Cerebellar nuclear complex (tissue), 1 donor: ENCODE measurements around the gene THOP1.

Experiments used
- DNase-seq, 2 experiments: peaks; one replicate each; lab custom pipeline; 2025; lab: John Stamatoyannopoulos, UW

The THOP1 gene

GRCh38 chr19:2762783-2763496 lies 22.4 kb upstream of the THOP1 start:
- DNase-seq: no peak

- DNase-seq: no peak
Observed at GRCh38 chr19:2763687-2764086, 21.6 kb upstream of the THOP1 start.

DNA sequence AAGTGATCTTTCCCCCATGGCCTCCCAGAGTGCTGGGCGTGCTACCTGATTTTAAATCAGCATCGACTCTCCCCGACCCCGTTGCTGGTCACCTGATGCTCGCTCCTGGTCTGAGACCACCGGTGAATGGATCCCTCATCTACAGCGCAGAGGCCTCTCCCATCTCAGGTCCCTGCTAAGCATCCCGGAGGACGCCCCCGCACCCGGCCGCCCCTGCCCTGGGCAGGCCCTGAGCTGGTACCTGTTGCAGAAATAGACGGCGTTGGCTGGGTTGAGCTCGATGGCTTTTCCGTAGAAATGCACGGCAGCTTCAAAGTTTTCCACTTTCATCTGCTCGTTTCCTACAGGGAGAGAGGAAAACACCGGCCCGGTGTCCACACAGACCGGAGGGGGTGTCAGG lies 20.4 kb upstream of the THOP1 start:
- no peak for DNase-seq

GRCh38 chr19:2765376-2765775 lies 19.9 kb upstream of the THOP1 start:
- no peak for DNase-seq

DNA sequence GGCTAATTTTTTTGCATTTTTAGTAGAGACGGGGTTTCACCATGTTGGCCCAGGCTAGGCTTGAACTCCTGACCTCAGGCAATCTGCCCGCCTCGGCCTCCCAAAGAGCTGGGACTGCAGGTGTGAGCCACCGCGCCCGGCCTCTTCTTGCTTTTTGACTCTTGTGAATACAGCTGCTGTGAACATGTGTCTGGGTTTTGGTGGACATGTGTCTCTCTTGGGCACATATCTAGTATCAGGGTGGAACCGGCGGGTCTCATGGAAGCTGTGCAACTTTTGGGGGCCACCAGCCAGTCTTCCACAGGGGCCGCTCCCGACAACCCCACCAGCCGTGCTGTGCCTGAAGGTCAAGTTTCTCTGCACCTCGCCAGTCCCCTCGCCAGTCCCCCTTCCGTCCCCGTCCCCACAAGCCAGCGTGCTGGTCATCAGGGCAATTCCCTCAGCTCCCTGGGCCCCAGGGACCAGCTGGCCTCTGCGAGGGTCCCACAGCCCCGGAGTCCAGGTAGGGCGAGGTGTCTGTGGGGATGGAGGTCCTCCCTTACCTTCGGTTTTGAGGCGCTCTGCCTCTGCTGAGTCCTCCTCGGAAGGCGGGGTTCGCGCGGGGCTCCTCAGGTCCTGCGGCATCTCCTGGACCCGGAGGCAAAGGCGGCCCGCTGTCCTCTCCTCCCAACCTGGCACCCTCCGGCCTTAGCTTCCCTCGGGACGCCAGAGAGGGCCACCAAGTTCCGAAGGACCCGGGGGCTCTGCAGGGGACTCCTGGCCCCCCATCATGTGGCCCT lies 18.5 kb upstream of the THOP1 start:
- DNase-seq: no peak

DNA sequence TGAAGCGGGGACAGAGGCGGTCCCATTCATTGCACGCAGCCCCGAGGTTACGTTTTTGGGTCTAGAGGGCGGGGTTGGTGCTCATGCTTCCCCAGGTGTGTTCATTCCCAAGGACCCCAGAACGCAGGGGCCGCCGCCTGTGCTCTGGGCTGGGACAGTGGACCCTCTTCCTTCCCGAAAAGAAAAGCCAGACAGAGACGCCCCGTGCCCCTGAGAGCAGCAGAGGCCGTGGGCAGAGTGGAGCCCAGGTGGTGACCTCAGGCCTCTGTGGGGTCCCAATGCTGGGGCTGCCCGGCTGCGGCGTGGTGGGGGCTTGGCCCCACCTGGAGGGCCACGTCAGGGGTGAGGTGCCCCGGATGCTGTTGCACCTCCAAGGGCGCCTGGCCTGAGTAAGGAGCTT lies 17.6 kb upstream of the THOP1 start:
- no peak for DNase-seq

GRCh38 chr19:2768365-2769132 lies 16.8 kb upstream of the THOP1 start:
- DNase-seq: no peak

GRCh38 chr19:2769218-2769617 lies 16.1 kb upstream of the THOP1 start:
- no peak for DNase-seq

- no peak for DNase-seq
Observed at GRCh38 chr19:2770055-2771013, 15.0 kb upstream of the THOP1 start.

DNA sequence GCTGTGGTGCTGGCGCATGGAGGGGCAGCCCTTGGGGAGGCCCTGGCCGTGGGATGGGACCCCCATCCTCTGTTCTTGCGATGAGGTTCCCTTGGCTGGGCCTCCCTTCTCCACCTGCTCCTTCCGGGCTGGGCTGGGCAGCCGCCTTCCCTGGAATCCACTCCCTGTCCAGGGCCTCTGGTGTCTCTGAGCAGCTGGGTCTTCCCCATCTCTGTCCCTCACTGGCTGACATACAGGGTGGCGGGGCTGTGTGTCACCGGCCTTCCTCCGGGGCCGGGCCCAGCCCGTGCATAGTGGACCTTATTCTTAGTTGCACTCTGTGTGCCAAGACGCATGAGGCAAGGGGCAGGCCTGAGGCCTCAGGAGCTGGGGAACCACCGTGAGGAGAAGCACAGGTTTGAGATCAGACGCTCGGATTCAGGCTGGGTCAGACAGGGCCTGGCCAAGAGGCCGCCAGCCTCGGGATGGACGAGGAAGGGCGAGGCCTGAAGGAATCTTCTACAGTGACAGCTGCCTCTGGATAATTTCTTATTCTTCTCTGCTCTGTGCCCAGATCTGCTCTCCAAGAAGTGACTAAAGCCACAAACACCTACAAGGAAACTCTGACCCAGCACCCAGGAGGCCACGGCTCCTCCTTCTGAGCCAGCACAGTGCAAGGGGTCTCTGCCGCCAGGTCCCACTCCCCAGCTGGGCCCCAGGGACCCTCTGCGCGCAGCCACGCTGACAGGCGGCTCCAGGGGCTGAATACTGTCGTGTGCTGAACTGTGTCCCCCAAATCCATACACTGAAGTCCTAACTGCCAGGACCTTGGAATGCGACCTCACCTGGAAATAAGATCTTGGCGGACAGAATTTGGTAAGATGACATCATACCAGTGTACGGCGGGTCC lies 13.3 kb upstream of the THOP1 start:
- DNase-seq: no peak

DNA sequence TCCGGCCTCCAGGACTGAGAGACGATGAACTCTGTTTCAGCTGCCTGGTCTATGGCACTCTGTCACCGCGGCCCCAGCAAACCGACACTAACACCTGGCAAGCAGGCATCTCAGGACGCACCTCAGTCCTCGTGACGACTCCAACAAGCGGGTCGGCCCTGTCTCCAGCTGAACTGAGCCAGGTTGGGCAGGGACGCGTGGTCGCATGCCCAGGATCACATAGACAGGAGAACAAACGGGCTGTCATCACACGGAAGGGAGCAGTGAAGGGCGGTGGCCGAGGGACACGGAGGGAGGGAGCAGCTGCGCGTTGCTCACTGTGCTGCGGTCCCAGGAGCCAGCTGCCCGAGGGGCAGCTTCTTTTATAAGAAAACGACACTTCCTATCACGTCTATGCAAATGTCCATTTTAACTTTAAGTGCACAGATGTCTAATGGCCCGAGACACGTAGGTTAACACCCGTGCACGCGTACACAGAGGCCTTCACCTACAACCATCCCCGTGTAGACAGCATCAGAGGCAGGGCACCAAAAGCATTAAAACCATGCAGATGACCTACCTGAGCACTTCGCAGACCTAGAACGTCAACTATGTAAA lies 11.1 kb upstream of the THOP1 start:
- no peak for DNase-seq

- DNase-seq: no peak
Observed at GRCh38 chr19:2774953-2775555, 10.2 kb upstream of the THOP1 start.

- DNase-seq: no peak
Observed at GRCh38 chr19:2775556-2776430, 9.5 kb upstream of the THOP1 start.

DNA sequence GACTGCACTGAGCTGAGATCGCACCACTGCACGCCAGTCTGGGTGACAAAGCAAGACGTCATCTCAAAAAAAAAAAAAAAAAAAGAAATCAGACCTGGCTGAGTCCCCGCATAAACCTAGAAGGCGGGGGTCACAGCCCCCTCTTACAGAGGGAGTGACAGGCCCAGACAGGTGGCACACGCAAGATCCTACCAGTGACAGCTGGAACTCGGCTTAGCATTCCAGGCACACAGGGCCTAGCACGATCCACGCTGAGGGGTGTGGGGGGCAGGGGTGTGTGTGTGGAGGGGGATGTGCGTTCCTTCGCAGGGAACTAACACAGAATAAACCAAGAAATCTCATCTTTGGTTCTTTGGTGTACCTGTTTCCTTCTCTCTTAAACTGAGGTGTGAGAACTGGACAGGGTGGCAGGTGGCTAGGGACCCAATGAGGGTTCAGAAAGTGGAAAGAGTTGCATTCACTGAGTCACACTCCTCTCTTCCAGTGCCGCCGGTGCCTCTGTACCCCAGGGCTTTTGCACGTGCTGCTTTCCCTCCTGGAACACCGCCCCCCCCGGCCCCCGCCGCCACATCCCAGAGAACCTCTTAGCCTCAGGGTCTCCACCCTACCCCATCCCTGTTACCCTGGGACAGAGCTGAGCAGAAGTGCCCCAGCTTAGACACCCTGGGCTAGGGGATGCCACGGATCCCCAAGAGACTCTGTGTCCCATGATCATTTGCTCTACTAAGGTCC lies 7.2 kb upstream of the THOP1 start:
- DNase-seq: no peak

DNA sequence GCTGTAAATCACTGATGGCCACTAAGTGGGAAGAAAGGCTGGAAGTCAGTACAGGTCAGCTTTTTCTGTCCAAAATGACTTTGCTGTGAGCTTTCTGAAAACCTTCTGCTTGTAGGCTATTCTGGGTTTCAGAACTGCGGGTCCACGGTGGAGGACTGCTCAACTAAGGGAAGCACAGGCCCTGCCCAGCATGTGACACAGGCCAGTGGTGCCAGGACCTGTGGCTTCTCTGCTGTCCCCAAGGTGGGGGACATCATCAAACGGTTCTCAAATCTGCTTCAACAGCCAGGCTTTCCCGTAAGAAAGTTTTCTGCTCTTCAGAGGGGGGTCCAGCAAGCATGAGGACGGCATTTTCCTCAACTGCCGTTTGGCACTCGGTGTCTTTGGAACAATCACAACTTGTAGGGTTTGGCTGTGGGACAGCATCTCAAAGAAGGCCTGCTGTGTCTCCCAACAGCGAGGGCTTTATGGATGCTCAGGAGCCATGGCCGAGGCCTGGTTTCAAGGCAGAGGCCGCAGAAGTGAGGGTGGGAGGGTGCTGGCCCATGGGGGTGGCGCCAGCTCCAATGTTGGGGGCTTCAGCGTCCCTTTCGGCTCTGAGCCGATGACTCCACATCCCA lies 6.1 kb upstream of the THOP1 start:
- DNase-seq: no peak

- no peak for DNase-seq
Observed at GRCh38 chr19:2780284-2780683, 5.0 kb upstream of the THOP1 start.

DNA sequence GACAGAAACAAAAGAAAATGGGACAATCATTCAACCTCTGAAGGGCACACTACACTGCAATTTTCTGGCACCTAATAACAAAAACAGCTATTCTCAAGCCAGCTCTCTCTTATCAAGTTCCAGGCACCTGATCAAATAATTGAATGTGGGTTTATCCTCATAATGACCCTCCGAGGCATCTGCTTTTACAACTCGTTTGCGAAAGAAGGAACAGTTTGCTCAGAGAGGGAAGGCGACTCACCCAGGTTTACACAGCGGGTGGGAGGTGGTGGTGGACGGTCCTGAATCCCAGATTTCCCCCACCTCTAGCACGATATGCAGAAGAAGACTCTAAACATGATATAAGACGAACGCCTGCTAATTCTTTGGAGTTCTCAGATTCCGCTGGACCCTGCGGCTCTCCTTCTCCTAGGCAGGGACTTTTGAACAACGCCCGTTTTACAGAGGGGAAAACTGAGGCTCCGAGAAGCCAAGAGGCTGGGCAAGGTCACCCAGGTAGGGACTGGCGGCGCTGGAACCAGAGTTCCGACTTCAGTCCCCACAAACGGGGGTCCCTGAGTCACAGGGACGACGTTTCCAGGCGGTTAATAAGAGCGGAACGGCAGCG lies 2.9 kb upstream of the THOP1 start:
- DNase-seq: no peak
